Body of pancreas (tissue), 4 donors: ENCODE data around the gene CDH4. TPM values are rescaled to one million over a fixed set of nuclear protein-coding genes. Genes with fewer than 3 reads are reported as not detected.

Experiments used
- ATAC-seq: fragments of 150-250 bp; one replicate; pipeline ENCODE4 v1.9.1; 2016
- DNase-seq, 4 donors: peaks; one replicate each; pipeline ENCODE4 v3.0.0-alpha.2; 2019
- H3K27ac ChIP-seq, 4 donors: fragments of 200-600 bp; sonication (generic); 1 replicate in 3 of 4; 2 replicates in 1 of 4; pipeline versions ENCODE4 v1.5.1 to v1.6.1; 2016 to 2019; ENCODE audit warnings: mild to moderate bottlenecking in 1 of 4, mixed read lengths in 1 of 4, moderate library complexity in 1 of 4
- H3K27me3 ChIP-seq, 2 donors: fragments of 200-600 bp; sonication (generic); one replicate each; pipeline ENCODE4 v1.6.0; 2016; ENCODE audit warnings: mild to moderate bottlenecking in 1 of 2
- H3K36me3 ChIP-seq, 2 donors: fragments of 200-600 bp; sonication (generic); replicated peaks in 1 of 2; 2 replicates each; pipeline ENCODE4 v1.5.1; 2016; ENCODE audit warnings: low read depth in 2 of 2; ENCODE audit not compliant: insufficient read depth in 1 of 2
- H3K4me1 ChIP-seq: fragments of 200-600 bp; sonication (generic); one replicate; pipeline ENCODE4 v1.6.0; 2016
- H3K4me3 ChIP-seq, 2 donors: fragments of 200-600 bp; sonication (generic); 1 replicate in 1 of 2; 2 replicates in 1 of 2; pipeline ENCODE4 v1.5.1; 2016 to 2019
- H3K9me3 ChIP-seq, 3 donors: fragments of 200-600 bp; sonication (generic); 1 replicate in 2 of 3; 2 replicates in 1 of 3; pipeline ENCODE4 v1.5.1; 2016
- CTCF ChIP-seq, 7 experiments: fragments of 450-650 bp in 4 of 7; fragments of 200-600 bp in 3 of 7; sonication (generic) in 3 of 7; IDR thresholded peaks; one replicate each; pipeline ENCODE4 v1.5.1; 2016 to 2019; ENCODE audit warnings: antibody characterized with exemption in 7 of 7
- POLR2A ChIP-seq, 3 donors: fragments of 450-650 bp; IDR thresholded peaks; one replicate each; pipeline ENCODE4 v1.6.1; 2016; ENCODE audit warnings: antibody characterized with exemption in 3 of 3, mild to moderate bottlenecking in 2 of 3
- WGBS, 2 donors: methylation state at CpG; one replicate each; pipeline ENCODE4 v1.1.5; 2017; 5-methylcytosine and 5-hydroxymethylcytosine counted together
- intact Hi-C: fragments of 100-400 bp; cut with DNase I; formaldehyde crosslinking; loops from one replicate; pipeline ENCODE4 v1.15.1; 2023
- total RNA-seq, 2 donors: library from RNA; depleted of rRNA; stranded (reverse); fragments of >200 nt; gene quantifications; one replicate each; pipeline ENCODE4 v1.1.0, GENCODE V29; 2016

The CDH4 gene
- total RNA-seq, 2 donors from 2014 or later, result 0.33 to 0.52 TPM

GRCh38 chr20:61541537-61541936 is 289.5 kb downstream of the CDH4 start:
- DNase-seq (no peak), ATAC-seq (no peak)
- H3K9me3 ChIP-seq, result no peaks in the 10 kb centered on the region
- H3K4me3 ChIP-seq, result no peak overlapping the region
- no peaks in the 10 kb centered on the region for H3K27me3 ChIP-seq
- H3K4me1 ChIP-seq, result no peaks in the 10 kb centered on the region
- no peak overlapping the region for H3K27ac ChIP-seq
- TF ChIP-seq CTCF (IDR thresholded peaks at IDR 0.05) (no peak), POLR2A (IDR thresholded peaks at IDR 0.05) (no peak)
- no peaks in the 10 kb centered on the region for H3K36me3 ChIP-seq
- WGBS, 2 donors, result 77 to 79% methylated on average over 7 of the region's 7 CpGs
- intact Hi-C loops, result no loop called here

GRCh38 chr20:61543086-61543485 is 291.0 kb downstream of the CDH4 start:
- no peak overlapping the region for H3K4me3 ChIP-seq
- no peaks in the 10 kb centered on the region for H3K27me3 ChIP-seq
- no peaks in the 10 kb centered on the region for H3K9me3 ChIP-seq
- ATAC-seq (no peak), DNase-seq (no peak)
- TF ChIP-seq POLR2A (IDR thresholded peaks at IDR 0.05) (no peak), CTCF (IDR thresholded peaks at IDR 0.05) (no peak)
- intact Hi-C loops, result no loop called here
- WGBS, 2 donors, result 31 to 37% methylated on average over 6 to 7 of the region's 8 CpGs
- no peaks in the 10 kb centered on the region for H3K36me3 ChIP-seq
- no peak overlapping the region for H3K27ac ChIP-seq
- no peaks in the 10 kb centered on the region for H3K4me1 ChIP-seq

- Histone ChIP-seq H3K4me3 (no peak overlapping the region), H3K27me3 (no peaks in the 10 kb centered on the region), H3K4me1 (no peaks in the 10 kb centered on the region), H3K36me3 (no peaks in the 10 kb centered on the region), H3K9me3 (no peaks in the 10 kb centered on the region), H3K27ac (no peak overlapping the region)
- intact Hi-C loops, result no loop called here
- no peak for ATAC-seq
- TF ChIP-seq POLR2A (IDR thresholded peaks at IDR 0.05) (no peak), CTCF (IDR thresholded peaks at IDR 0.05) (no peak)
- WGBS, 2 donors, result 66 to 69% methylated on average over 30 to 34 of the region's 34 CpGs
- no peak for DNase-seq
Observed at GRCh38 chr20:61543931-61544745, 292.1 kb downstream of the CDH4 start.

- Histone ChIP-seq H3K36me3 (no peaks in the 10 kb centered on the region), H3K4me1 (no peaks in the 10 kb centered on the region), H3K27ac (no peak overlapping the region), H3K4me3 (no peak overlapping the region), H3K27me3 (no peaks in the 10 kb centered on the region), H3K9me3 (no peaks in the 10 kb centered on the region)
- 68 to 71% methylated on average over 33 to 35 of the region's 35 CpGs for WGBS, 2 donors
- TF ChIP-seq POLR2A (IDR thresholded peaks at IDR 0.05) (no peak), CTCF (IDR thresholded peaks at IDR 0.05) (no peak)
- DNase-seq (no peak), ATAC-seq (no peak)
- intact Hi-C loops, result no loop called here
Observed at GRCh38 chr20:61544910-61545889, 293.1 kb downstream of the CDH4 start.
